ENCODE measurements around the gene CARM1.
"Not testable (repeated sequence)": the region's sequence is repeated elsewhere in the genome, so short reads cannot be mapped to it uniquely, and the experiment has no call there.

CARM1 gene

DNA sequence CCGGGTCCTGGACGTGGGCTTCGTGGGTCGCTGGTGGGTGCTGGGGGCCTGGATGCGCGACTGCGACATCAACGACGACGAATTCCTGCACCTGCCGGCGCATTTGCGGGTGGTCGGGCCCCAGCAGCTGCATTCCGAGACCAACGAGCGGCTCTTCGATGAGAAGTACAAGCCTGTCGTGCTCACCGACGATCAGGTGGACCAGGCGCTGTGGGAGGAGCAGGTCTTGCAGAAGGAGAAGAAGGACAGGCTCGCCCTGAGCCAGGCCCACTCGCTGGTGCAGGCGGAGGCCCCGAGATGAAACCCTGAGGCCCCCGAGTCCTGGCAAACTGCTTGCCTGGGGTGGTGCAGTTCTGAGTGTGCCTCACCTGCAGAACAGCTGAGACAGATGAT lies 58.0 kb downstream of the CARM1 start:
- no peak for DNase-seq (ENCODE audit: low spot score)

- no peak for DNase-seq (ENCODE audit: low spot score)
These were observed 64.2 kb downstream of the CARM1 start for GRCh38 chr19:10935371-10936059.

DNA sequence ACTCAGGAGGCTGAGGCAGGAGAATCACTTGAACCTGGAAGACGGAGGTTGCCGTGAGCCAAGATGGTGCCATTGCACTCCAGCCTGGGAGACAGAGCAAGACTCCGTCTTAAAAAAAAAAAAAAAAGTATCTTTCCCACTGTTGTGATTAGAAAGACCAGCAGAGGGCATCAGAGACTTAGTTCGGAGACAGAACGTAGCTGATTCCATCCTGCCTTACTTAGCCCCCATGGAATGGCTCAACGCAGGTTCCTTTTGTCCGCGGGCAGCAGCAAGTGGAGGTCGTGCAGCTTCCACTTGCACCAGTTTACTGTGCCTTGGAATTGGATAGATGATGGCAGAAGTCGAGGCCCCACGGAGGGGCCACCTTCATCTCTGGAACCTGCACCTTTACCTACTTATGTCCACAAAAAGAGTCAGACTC lies 65.3 kb downstream of the CARM1 start:
- DNase-seq (ENCODE audit: low spot score) = peak; percentile 76

DNA sequence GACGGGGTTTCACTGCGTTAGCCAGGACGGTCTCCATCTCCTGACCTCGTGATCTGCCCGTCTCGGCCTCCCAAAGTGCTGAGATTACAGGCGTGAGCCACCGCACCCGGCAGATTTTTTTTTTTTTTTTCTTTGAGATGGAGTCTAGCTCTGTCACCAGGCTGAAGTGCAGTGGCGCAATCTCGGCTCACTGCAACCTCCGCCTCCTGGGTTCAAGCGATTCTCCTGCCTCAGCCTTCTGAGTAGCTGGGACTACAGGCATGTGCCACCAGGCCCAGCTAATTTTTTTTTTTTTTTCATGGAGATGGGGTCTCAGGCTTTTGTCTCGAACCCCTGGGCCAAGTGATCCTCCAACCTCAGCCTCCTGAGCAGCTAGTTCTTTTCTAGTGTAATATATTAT lies 70.3 kb downstream of the CARM1 start:
- not testable (repeated sequence) for DNase-seq (ENCODE audit: low spot score)

- DNase-seq (ENCODE audit: low spot score) = not testable (repeated sequence)
These were observed 72.1 kb downstream of the CARM1 start for GRCh38 chr19:10943412-10943811.

DNA sequence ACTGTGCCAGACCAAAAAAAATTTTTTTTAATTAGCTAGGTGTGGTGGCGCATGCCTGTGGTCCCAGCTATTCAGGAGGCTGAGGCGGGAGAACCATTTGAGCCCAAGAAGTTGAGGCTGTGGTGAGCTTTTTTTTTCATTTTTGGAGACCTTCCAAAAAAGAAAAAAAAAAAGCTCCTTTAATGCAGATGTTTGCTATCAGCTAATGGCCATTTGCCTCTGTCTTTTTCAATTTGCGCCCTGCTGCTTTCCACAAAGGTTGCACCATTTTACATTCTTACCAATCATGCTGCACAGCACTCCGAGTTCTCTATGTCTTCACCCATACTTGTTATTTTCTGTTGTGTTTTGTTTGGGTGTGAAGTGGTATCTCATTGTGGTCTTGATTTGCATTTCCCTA lies 73.9 kb downstream of the CARM1 start:
- DNase-seq (ENCODE audit: low spot score) = no peak

DNA sequence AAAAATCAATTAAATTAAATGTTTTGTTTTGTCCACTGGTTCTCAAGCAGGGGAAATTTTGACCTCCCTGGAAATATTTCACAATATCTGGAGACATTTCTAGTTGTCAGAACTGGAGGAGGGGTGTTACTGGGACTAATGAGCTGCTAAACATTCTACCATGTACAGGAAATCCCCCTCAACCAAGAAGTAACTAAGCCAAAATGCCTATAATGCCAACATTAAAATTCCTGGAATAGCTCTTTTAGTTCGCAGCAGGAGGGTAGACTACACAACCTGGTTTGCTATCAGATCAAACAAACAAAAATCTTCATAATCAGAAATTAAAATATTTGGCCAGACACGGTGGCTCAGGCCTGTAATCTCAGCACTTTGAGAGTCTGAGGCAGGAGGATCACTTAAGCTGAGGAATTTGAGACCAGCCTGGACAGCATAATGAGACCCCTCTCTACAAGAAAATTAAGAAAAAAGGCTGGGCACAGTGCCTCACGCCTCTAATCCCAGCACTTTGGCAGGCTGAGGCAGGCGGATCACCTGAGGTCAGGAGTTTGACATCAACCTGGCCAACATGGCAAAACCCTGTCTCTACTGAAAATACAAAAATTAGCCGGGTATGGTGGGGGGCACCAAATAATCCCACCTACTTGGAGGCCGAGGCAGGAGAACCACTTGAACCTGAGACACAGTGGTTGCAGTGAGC lies 75.8 kb downstream of the CARM1 start:
- no peak for DNase-seq (ENCODE audit: low spot score)

GRCh38 chr19:10952809-10953208 lies 81.5 kb downstream of the CARM1 start:
- DNase-seq (ENCODE audit: low spot score) = no peak

- DNase-seq (ENCODE audit: low spot score) = not testable (repeated sequence)
These were observed 88.1 kb downstream of the CARM1 start for GRCh38 chr19:10959277-10959968.

DNA sequence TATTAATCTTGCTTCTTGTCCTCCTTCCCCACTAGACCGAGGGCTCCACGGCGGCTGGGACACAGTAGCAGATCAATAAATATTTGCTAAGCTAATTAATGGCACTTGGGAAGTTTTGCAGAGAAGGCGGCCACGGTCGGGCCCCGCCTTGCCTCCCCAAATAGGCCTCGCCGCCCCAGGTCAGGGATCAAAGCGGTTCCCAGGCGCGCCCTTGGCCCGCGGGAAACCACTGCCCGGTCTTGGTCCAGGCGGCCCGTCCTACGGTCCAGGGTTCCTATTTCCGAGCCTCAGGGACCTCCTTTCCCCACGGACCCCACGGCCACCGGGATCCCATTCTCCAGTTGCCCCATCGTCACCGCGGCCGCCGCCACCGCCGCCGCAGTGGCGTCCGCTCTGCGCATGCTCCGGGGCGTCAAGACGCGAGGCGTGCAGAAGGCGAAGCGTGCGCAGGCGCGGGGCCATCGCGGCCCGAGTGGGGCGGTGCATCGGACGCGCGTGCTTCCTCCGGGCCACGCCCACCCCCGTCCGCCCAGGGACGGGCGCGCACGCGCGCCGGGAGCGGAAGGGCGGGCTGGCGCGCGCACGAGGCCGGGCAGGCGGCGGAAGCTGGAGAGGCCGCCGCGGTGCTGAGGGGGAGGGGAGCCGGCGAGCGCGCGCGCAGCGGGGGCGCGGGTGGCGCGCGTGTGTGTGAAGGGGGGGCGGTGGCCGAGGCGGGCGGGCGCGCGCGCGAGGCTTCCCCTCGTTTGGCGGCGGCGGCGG lies 89.1 kb downstream of the CARM1 start, which contains the start of gene SMARCA4:
Gene SMARCA4 (plus strand): TSS at position 717 of the 759 bp plus-strand sequence. CDS start 23,122 bp downstream, outside the sequence.
- DNase-seq (ENCODE audit: low spot score) = peak; percentile 95

DNA sequence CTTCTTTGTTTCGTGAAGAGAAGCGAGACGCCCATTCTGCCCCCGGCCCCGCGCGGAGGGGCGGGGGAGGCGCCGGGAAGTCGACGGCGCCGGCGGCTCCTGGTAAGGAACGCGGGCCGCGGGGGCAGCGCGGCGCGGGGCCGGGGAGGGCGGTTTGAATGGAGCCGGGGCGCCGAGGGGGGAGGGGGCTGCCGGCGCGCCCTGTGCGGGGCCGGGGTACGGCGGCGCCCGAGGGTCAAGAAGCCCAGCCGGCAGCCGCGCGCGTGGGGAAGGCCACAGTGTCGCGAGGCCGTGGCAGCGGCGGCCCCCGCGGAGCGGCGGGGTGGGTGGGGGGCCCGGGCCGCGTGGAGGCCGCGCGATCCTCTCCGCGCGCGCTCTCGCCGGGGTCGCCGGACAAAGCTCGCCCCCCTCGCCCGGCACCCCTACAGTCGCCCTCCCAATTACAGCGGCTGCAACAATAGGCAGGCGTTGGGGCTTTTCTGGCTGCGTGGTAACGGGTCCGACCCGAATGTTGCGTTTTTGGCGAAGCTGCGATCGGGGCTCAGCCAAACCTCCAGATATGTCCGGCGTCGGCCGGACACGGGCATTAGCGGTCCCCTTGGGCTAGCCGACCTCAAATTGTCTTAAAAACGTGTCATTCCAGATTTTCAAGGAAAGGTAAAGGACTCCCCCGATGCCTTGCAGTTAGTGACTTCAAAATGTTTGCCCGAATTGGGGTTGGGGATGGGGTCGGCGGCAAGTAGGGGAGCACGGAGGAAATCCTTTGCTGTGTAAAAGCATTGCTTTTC lies 89.9 kb downstream of the CARM1 start:
- DNase-seq (ENCODE audit: low spot score) = no peak

- no peak for DNase-seq (ENCODE audit: low spot score)
These were observed 91.5 kb downstream of the CARM1 start for GRCh38 chr19:10962863-10963262.

- no peak for DNase-seq (ENCODE audit: low spot score)
These were observed 92.5 kb downstream of the CARM1 start for GRCh38 chr19:10963865-10964264.

- DNase-seq (ENCODE audit: low spot score) = no peak
These were observed 93.5 kb downstream of the CARM1 start for GRCh38 chr19:10964903-10965302.

GRCh38 chr19:10965398-10965797 lies 94.0 kb downstream of the CARM1 start:
- no peak for DNase-seq (ENCODE audit: low spot score)

DNA sequence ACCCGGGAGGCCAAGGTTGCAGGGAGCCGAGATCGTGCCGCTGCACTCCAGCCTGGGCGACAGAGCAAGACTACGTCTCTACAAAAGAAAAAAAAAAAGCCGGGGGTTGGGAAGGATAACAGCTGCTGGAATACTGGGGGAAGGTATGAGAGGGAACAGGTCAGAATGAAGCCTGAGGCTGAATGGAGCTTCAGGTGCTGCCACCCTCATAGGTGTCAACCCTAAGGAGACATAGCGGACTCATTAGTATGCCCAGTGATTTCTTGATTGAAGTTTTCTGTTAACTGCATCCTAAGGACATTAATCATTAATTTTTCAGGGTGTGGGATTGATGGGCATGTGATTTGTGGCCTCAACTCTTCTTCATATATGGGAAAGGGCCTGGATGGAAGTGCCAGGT lies 95.5 kb downstream of the CARM1 start:
- no peak for DNase-seq (ENCODE audit: low spot score)

DNA sequence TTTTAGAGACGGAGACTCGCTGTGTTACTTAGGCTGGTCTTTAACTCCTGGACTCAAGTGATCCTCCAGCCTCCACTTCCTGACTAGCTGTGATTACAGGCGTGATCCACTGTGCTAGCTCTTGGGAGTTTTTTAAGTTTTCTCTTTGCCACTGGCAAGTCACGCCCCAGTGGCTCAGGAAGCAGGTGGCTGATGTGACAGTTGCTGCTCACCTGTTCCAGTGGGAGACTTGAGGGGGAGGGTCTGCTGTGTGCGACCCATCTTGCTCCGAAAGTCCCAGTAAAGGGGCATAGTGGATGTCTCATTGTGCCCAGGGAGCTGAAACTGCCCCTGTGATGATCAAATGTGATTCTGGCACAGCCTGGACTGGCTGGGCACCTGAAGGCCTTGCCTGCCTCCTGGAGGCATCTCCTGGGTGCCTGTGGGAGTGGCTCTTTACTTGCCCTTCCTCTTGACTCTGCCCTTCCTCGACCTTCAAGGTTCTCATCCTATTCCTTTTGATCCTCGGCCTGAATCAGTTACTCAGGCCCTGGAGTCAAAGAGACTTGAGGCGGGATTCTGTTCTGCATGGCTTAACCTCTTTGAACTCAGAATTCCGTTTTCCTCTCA lies 97.3 kb downstream of the CARM1 start:
- no peak for DNase-seq (ENCODE audit: low spot score)

DNA sequence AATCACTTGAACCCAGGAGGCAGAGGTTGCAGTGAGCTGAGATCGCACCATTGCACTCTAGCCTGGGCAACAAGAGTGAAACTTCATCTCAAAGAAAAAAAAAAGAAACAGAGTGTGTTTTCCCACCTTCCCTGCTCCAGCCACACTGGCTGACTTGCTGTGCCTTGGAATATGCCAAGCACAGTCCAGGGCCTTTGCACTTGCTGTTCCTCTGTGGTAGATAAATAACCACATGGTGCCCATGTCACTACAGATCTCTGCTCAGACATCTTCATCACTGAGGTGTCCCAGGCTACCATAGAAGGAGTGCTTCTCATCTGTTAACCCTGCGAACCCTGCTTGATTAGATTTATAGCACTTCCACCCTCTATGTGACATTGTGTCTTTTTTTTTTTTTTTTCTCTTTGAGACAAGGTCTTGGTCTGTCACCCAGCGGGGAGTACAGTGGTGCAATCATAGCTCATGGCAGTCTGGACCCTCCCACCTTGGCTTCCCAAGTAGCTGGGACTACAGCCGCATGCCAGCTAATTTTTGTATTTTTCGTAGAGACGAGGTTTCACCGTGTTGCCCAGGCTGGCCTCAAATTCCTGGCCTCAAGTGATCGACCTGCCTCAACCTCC lies 99.9 kb downstream of the CARM1 start:
- DNase-seq (ENCODE audit: low spot score) = no peak

Measured in HuH-7 (cell line).